Muscle of leg (tissue), 11 donors: ENCODE results near the gene ZNF512. TPM values are rescaled to one million over a fixed set of nuclear protein-coding genes. Genes with fewer than 3 reads are reported as not detected.

Experiments used
- DNase-seq: peaks from one replicate; pipeline ENCODE4 v3.0.0; 2013
- H3K27ac ChIP-seq: one replicate; pipeline ENCODE4 v1.5.1; 2013; ENCODE audit warnings: mild to moderate bottlenecking, low read length, control low read depth
- H3K27me3 ChIP-seq: one replicate; pipeline ENCODE4 v1.6.1; 2013; ENCODE audit warnings: low read length; ENCODE audit not compliant: control insufficient read depth, insufficient read depth
- H3K36me3 ChIP-seq: one replicate; pipeline ENCODE4 v1.6.1; 2013; ENCODE audit warnings: low read length; ENCODE audit not compliant: control insufficient read depth, insufficient read depth
- H3K4me1 ChIP-seq: one replicate; pipeline ENCODE4 v1.6.1; 2013; ENCODE audit warnings: low read length; ENCODE audit not compliant: control insufficient read depth, insufficient read depth
- H3K4me3 ChIP-seq: one replicate; pipeline ENCODE4 v1.5.1; 2013; ENCODE audit warnings: low read length, control low read depth
- H3K9me3 ChIP-seq: replicated peaks from 2 replicates; pipeline ENCODE4 v1.6.1; 2013; ENCODE audit warnings: low read depth, low read length; ENCODE audit not compliant: control insufficient read depth
- WGBS: methylation state at CpG from one replicate; pipeline ENCODE4 v1.1.5; 2013; ENCODE audit warnings: missing lambda C conversion rate; ENCODE audit not compliant: insufficient coverage; 5-methylcytosine and 5-hydroxymethylcytosine counted together
- polyA plus RNA-seq, 8 donors: library from polyadenylated mRNA; unstranded; fragments of 120-200 nt; gene quantifications; one replicate each; pipeline versions ENCODE4 v1.2.1 to v1.2.3, GENCODE V29; 2013; ENCODE audit warnings: inconsistent platforms in 1 of 8, low replicate concordance in 1 of 8; ENCODE audit not compliant: insufficient read length in 8 of 8, insufficient read depth in 1 of 8
- total RNA-seq: library from RNA; stranded (reverse); fragments of 120-200 nt; gene quantifications from one replicate; pipeline ENCODE4 v1.2.4, GENCODE V29; 2013

The ZNF512 gene
- total and polyA plus RNA-seq, 9 donors, result 37.1 to 46.4 (median 40.7) TPM

GRCh38 chr2:27667446-27667845, 84.6 kb downstream of the ZNF512 start:
- WGBS, result no CpG with 5 or more reads among the region's 1 CpG
- peaks cover 14% of the 10 kb centered on the region for H3K36me3 ChIP-seq

GRCh38 chr2:27671235-27671634, 88.4 kb downstream of the ZNF512 start:
- H3K4me1 ChIP-seq, result no peaks in the 10 kb centered on the region
- H3K36me3 ChIP-seq, result peaks cover 26% of the 10 kb centered on the region
- no peak for DNase-seq
- no peaks in the 10 kb centered on the region for H3K27me3 ChIP-seq
- no peak overlapping the region for H3K4me3 ChIP-seq
- H3K9me3 ChIP-seq, result no peaks in the 10 kb centered on the region
- no peak overlapping the region for H3K27ac ChIP-seq
- WGBS, result no CpG with 5 or more reads among the region's 4 CpGs

More at GRCh38 chr2:27667446-27667845, 84.6 kb downstream of the ZNF512 start:
- Histone ChIP-seq H3K27me3 (no peaks in the 10 kb centered on the region), H3K9me3 (no peaks in the 10 kb centered on the region), H3K27ac (no peak overlapping the region), H3K4me1 (peaks cover 13% of the 10 kb centered on the region), H3K4me3 (no peak overlapping the region)
- no peak for DNase-seq

Other genes starting within 250 kb of the ZNF512 start
- 22.3 TPM for gene GTF3C2, start 226.3 kb upstream of the ZNF512 start, total RNA-seq
- 10 to 100 TPM; 28.7 to 38.7 (median 31.6) TPM for gene GTF3C2, start 226.3 kb upstream of the ZNF512 start, polyA plus RNA-seq
- 22.5 TPM for gene EIF2B4, start 212.7 kb upstream of the ZNF512 start, total RNA-seq
- gene EIF2B4, start 212.7 kb upstream of the ZNF512 start, polyA plus RNA-seq, result 10 to 100 TPM; 28.4 to 37.7 (median 32.9) TPM
- gene SNX17, start 212.4 kb upstream of the ZNF512 start, total RNA-seq, result 71.2 TPM
- gene SNX17, start 212.4 kb upstream of the ZNF512 start, polyA plus RNA-seq, result 10 to 100 TPM; 71.6 to 87.1 (median 80.7) TPM
- 7.3 TPM for gene ZNF513, start 202.3 kb upstream of the ZNF512 start, total RNA-seq
- 10 to 100 TPM; 11.5 to 19.0 (median 14.0) TPM for gene ZNF513, start 202.3 kb upstream of the ZNF512 start, polyA plus RNA-seq
- gene PPM1G, start 173.5 kb upstream of the ZNF512 start, total RNA-seq, result 39.0 TPM
- gene PPM1G, start 173.5 kb upstream of the ZNF512 start, polyA plus RNA-seq, result 10 to 100 TPM; 54.9 to 70.1 (median 60.7) TPM
- gene NRBP1, start 154.4 kb upstream of the ZNF512 start, total RNA-seq, result 65.9 TPM
- gene NRBP1, start 154.4 kb upstream of the ZNF512 start, polyA plus RNA-seq, result 100 to 1,000 TPM; 109 to 135 (median 116) TPM
- gene KRTCAP3, start 140.7 kb upstream of the ZNF512 start, total RNA-seq, result 0.53 TPM
- gene KRTCAP3, start 140.7 kb upstream of the ZNF512 start, polyA plus RNA-seq, result 1 to 10 TPM in 7 of 8 donors, under 1 TPM in 1; 1.00 to 4.3 (median 2.4) TPM
- gene IFT172, start 93.3 kb upstream of the ZNF512 start, total RNA-seq, result 17.8 TPM
- 10 to 100 TPM; 14.4 to 29.3 (median 21.1) TPM for gene IFT172, start 93.3 kb upstream of the ZNF512 start, polyA plus RNA-seq
- gene FNDC4, start 87.8 kb upstream of the ZNF512 start, total RNA-seq, result 11.0 TPM
- 10 to 100 TPM in 3 of 8 donors, 1 to 10 TPM in 5; 8.0 to 13.4 (median 9.5) TPM for gene FNDC4, start 87.8 kb upstream of the ZNF512 start, polyA plus RNA-seq
- not detected for gene GCKR, start 86.2 kb upstream of the ZNF512 start, total RNA-seq
- gene GCKR, start 86.2 kb upstream of the ZNF512 start, polyA plus RNA-seq, result under 1 TPM in 7 of 8 donors, not detected in 1; 0.06 to 0.31 (median 0.15) TPM
- 6.1 TPM for gene CCDC121, start 46.0 kb downstream of the ZNF512 start, total RNA-seq
- 1 to 10 TPM; 5.5 to 7.0 (median 6.7) TPM for gene CCDC121, start 46.0 kb downstream of the ZNF512 start, polyA plus RNA-seq
- gene GPN1, start 46.0 kb downstream of the ZNF512 start, total RNA-seq, result 26.3 TPM
- gene GPN1, start 46.0 kb downstream of the ZNF512 start, polyA plus RNA-seq, result 10 to 100 TPM; 29.3 to 37.2 (median 33.2) TPM
- gene SUPT7L, start 80.6 kb downstream of the ZNF512 start, total RNA-seq, result 25.8 TPM
- 10 to 100 TPM; 25.1 to 36.6 (median 30.4) TPM for gene SUPT7L, start 80.6 kb downstream of the ZNF512 start, polyA plus RNA-seq
- gene SLC4A1AP, start 80.8 kb downstream of the ZNF512 start, total RNA-seq, result 23.5 TPM
- gene SLC4A1AP, start 80.8 kb downstream of the ZNF512 start, polyA plus RNA-seq, result 10 to 100 TPM; 22.9 to 25.3 (median 23.8) TPM
- 187 TPM for gene MRPL33, start 188.7 kb downstream of the ZNF512 start, total RNA-seq
- gene MRPL33, start 188.7 kb downstream of the ZNF512 start, polyA plus RNA-seq, result 100 to 1,000 TPM in 6 of 8 donors, 10 to 100 TPM in 2; 94.7 to 130 (median 112) TPM